NOMO-1 (cell line): ENCODE data around the gene PGAP6.
"Not testable (repeated sequence)": the region's sequence is repeated elsewhere in the genome, so short reads cannot be mapped to it uniquely, and the experiment has no call there.

Experiments
- DNase-seq, 2 experiments: peaks; one replicate each; lab custom pipeline; 2025; ENCODE audit not compliant: unreplicated experiment in 2 of 2; lab: John Stamatoyannopoulos, UW

Gene PGAP6

DNA sequence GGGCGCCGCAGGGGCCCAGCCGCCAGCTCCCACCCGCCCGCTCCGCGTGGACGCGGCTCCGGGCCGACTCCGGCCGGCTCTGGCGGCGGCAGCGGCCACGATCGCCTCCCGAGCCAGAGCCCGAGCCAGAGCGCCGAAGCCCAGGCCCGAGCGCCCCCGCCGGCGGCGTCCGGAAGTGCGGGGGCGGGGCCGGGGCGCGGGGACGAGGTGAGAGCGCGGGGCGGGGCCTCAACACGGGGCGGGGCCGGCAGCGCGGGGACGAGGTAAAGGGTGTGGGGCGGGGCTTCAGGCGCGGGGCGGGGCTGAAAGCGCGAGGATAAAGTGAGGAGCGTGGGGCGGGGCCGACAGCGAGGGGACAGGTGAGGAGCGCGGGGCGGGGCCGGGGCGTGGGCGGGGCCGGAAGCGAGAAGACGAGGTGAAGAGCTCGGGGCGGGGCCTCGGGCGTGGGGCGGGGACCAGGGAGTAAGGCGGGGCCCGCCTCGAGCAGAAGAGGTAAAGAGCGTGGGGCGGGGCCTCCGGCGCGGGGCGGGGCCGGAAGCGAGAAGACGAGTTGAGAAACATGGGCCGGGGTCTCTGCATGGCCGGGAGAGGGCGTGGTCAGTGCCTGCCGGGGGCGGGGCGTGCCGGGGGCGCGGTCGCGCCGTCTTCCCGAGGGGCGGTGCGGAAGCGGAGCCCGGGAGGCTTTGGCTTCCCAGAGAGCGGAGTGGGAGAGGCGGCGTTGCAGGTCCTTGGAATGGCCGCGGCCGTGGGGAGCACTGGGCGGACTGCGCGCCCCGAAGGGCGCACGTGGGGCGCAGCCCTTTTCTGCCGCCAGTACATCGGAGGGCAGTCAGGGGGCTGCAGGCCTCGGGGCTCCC lies 29.0 kb downstream of the PGAP6 start, which contains the start of gene AXIN1:
AXIN1 (minus strand) TSS at position 177 of the 857 bp plus-strand sequence. CDS start 5,698 bp downstream, outside the sequence.
- DNase-seq, result peak; percentile 95 to 99

DNA sequence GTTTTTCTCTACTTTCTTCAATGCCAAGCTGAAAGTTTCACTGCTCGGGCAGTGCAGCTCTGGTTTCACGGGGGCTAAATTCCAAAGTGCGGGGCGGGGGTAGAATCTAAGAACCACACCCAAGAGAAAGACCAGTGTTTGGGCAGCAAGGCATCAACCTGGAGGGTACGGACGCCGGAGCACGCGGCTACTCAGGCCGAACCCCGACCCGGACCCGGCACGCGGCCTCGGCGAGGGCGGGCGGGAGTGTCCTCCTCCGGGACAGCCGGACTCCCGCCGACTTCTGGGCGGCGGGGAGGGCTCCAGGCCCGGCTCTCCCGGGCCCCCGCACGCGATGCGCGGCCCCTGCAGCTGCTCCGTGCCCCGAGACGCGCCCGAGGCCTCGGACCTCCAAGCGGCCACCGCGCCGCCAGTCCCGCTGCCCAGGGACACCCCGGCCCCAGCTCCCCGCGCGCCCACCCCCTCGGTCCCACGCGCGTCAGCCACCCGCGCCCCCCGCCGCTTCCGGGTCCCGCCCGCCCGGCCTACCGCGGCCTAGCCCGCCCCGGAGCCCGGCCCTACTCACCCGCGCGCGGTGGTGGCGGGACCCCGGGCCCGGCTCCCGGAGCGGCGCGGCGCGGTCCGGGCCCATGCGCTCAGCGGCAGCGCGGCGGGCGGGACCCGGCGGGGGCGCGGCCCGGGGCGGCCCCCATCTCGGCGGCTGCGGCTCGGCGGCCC lies 29.8 kb downstream of the PGAP6 start:
- no peak for DNase-seq

DNA sequence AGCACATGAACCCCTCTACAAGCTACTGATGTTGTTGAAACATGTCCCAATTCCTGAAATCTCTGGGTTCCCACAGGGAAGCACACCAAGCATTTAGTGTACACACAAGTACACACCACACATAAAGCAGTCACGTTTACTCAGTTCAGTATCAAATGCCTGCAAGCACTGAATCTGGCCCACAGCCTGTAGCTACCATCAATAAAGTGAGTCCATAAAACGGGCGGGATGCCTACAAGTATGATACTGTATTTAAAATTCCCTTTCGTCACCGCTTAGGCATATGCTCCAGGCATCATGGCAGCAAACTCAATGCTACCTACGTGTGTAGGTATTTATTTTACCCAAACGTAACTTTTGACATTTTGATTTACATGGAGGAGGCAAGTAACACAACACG lies 31.6 kb downstream of the PGAP6 start:
- no peak for DNase-seq

DNA sequence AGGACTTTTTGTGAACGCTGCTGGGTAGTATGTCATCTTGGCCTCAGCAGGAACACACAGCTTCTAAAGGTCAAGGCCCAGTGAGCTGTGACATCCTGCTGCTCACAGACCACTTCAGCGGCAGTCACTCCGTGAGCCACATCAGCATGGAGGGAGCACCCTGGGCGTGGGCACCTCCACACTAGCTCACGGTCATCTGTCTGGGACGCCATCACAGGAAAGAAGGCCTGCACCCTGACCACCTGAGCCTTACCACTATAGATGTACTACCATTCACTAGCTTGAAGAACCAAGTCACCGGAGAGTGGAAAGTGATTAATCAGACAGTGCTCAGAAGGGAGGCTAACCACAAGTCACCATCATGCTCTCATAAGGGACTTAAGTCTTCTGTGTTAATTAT lies 32.6 kb downstream of the PGAP6 start:
- DNase-seq, result no peak

DNA sequence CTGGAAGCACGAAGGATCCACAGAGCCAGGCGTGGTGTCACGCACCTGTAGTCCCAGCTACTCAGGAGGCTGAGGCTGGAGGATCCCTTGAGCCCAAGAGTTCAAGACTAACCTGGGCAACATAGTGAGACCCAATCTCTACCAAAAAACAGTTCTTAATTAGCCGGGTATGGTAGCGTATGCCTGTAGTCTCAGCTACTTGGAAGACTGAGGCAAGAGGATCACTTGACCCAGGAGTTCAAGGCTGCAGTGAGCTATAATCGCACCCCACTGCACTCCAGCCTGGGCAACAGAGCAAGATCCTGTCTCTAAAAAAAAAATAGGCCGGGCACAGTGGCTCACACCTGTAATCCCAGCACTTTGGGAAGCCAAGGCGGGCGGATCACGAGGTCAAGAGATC lies 33.3 kb downstream of the PGAP6 start:
- DNase-seq, result not testable (repeated sequence)

DNA sequence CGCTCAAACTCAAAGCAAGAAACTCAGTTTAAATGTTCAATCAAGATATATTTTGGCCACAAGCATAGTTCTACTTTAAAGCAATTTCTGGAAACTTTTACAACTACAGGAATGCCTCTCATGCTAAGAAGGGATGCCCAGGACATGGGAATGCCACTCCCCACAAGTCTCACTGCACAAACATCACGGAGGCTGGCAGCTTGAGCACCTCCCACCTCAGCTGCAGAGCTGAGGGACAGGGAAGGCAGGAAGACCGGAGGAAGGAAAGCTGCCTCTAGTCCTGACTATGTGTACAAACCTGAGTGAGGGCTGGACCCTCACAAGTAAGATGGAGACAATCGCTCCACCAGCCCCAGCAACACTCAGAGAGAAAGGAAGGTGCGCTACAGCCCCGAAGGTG lies 34.6 kb downstream of the PGAP6 start:
- no peak for DNase-seq

DNA sequence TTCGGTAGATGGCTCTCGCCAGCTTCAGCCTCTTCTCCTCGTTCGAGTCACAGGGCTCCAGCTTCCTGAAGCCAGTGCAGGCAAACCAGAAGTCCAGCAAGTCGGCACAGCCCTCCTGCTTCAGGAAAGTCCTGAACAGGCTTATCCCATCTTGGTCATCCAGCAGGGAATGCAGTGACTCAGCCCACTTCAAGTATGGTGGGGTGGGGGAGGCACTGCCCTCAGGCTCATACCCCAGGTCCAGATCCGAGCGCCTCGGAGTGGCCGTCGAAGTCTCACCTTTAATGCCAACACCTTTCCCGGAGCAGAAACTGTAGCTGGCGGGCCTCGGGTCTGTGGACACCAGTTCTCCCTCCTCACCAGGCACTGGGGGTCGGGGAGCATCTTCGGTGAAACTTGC lies 35.2 kb downstream of the PGAP6 start:
- no peak for DNase-seq

DNA sequence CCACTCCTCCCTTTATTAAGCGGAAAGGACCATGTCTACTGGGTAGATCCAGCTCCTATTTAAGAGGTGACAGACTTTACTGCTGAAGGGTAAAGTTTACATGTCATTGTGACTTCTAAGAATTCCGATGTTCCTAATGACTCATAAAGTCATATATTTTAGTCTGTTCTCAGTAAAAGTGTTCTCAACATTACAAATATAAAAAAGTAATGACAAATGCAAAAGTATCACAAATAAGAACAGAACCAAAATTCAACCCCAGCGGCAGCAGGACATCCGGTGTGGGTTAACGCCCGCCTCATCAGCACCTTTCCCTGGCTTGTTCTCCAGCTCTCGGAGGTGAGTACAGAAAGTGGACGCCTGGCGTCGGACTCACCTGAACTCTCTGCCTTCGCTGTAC lies 36.0 kb downstream of the PGAP6 start:
- DNase-seq, result no peak

DNA sequence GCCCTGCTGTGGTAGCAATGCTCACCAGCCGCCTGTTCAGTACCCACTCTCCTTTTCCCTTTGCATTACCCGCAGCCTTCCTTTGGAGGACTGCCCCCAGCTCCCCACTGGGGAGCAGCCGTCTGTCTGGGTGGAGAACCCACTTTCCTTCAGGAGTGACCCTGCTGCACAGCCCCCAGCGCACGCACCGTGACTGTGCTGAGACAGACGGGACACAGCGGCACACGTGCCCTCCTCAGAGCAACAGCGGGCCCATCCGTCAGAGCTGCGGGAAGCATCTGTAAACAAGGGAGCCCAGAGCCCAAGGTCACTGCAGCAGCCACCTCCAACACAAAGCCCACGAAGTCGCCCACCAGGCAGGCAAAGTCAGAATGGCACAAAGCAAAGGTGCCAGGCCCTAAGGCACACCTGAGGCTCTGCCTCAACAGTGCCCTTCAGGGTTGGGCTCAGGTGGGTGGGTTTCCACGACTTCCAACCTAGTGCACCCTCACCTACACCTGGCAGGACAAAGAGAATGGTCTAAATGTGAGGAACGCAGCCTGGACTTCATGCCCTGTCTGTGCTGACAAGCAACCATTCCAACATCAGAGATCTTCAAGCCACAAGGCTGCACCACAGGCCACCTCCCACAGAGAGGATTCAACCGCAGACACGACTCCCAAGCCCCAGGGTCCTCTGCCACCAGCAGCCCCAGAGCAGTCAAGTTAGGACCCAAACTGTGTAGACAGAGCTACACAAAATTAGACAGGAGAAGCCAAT lies 39.1 kb downstream of the PGAP6 start:
- DNase-seq, result no peak

DNA sequence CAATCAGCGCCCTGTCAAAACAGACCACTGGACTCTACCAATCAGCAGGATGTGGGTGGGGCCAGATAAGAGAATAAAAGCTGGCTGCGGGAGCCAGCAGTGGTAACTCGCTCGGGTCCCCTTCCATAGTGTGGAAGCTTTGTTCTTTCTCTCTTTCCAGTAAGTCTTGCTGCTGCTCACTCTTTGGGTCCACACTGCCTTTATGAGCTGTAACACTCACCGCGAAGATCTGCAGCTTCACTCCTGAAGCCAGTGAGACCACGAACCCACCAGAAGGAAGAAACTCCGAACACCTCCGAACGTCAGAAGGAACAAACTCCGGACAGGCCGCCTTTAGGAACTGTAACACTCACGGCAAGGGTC lies 39.8 kb downstream of the PGAP6 start:
- not testable (repeated sequence) for DNase-seq

DNA sequence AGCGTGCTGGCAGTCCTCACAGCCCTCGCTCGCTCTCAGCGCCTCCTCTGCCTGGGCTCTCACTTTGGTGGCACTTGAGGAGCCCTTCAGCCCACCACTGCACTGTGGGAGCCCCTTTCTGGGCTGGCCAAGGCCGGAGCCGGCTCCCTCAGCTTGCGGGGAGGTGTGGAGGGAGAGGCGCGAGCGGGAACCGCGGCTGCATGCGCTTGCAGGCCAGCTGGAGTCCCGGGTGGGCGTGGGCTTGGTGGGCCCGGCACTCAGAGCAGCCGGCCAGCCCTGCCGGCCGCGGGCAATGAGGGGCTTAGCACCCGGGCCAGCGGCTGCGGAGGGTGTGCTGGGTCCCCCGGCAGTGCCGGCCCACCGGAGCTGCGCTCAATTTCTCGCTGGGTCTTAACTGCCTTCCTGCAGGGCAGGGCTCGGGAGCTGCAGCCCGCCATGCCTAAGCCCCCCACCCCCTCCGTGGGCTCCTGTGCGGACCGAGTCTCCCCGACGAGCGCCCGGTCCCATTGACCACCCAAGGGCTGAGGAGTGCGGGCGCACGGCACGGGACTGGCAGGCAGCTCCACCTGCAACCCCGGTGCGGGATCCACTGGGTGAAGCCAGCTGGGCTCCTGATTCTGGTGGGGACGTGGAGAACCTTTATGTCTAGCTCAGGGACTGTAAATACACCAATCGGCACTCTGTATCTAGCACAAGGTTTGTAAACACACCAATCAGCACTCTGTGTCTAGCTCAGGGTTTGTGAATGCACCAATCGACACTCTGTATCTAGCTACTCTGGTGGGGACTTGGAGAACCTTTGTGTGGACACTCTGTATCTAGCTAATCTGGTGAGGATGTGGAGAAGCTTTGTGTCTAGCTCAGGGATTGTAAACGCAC lies 40.4 kb downstream of the PGAP6 start:
- DNase-seq, result not testable (repeated sequence)

DNA sequence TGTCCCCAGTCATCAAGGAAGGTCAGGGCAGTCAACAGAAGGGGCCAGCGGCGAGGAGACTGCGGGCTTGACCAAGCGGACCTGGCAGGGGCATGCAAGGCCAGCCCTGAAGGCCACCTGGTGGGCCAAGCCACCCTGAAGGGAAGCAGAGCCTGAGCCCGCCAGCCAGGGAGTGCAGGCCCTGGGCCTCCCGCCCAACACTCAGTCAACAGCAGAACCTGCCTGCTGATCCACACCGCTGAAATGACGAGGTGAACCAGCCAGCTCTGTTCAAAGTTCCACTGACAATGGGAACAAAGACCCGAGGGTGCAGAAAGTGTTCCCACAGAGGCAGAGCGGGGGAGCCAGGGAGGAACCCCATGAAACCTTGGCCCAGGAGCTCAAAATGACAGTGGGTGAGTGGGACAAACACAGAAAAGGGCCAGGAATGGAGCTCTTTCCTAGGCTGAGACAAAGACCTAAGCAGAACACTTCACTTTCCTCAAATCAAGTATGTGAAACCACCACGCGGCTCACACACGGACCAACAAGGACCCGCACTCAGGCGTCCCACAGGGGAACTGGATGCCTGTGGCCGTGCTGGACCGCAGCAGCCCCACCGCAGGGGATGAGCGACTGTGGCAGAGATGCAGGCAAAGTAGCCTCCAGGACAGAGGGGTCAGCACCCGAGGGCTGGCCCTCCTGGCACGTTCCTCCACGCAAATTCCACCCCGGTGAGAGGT lies 41.2 kb downstream of the PGAP6 start:
- DNase-seq, result no peak

DNA sequence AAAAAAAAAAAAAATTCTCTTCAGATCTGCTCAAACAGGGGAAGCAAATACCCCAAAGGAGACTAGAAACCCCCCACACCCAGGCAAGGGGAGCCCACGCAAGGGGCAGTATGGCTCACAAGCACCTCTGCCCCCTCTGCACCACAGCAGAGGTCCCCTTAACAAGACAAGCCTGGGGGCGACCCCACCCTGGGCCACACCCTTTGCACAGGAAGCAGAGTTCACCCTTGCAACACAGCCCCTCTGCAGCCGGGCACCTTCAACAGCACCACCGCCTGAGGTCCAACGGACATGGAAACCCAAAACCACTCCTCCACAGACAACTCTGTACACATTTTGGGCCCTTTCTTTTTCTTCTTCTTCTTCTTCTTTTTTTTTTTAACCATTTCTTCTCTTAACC lies 42.1 kb downstream of the PGAP6 start:
- DNase-seq, result peak; percentile 88 to 91

DNA sequence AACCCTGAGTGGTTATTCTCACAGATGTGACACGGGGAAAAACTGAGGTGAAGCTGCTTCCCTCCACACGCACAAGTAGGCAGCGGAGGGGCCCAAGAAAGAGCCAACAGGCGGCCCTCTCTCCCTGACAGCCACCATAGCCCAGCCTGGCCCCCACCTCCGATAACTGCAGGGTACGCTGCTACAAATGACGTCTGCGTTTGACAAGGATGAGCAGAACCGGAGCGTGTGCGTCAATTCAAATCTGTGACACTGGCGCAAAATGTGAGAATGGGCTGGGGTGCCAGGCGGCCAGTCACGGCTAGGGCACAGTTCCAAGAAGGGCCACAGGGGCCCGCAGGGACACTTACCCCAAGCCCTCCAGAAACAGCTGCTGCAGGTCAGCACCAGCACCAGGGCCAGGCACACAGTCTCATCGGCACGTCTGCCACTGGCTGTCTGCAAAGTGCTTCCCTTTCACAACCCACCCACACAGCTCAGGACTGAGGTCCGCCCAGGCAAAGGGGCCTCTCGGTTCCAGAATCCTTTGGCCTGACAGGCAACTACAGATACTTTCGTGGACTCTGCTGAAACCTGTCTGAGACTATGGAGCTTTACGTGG lies 43.7 kb downstream of the PGAP6 start:
- DNase-seq, result peak; percentile 53 to 65

DNA sequence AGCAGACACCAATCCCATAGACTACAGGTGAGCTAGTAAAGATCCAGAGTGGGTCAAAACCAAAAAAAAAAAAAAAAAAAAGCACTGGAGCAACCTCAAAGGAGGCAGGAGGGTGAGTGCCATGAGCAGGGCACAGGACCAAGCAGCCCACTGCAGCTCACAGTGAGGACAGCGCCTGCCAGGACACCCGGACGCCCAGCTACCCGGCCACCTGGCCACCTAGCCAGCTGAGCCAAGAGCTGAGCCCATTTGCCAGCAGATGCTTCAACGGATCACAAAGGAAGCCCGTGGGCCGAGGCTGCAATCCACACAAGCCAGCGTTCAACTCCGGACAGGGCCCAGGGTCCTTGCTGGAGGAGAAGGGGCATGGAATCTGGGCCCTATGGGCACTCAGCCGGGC lies 44.3 kb downstream of the PGAP6 start:
- DNase-seq, result no peak

DNA sequence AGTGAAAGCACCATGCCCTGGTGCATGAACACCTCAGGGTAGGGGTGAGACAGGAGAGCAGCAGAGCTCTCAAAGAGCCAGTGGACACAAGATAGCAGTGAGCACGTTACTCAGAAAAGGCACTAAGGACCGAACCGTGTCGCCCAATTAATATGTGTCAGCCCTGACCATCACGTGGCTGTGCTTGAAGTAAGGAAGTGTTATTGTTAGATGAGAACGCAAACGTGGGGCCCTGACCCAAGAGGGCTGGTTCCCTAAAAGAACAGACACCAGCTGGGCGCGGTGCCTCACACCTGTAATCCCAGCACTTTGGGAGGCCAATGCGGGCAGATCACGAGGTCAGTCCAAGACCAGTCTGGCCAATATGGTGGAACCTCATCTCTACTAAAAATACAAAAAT lies 45.5 kb downstream of the PGAP6 start:
- peak; percentile 55 to 58 for DNase-seq

DNA sequence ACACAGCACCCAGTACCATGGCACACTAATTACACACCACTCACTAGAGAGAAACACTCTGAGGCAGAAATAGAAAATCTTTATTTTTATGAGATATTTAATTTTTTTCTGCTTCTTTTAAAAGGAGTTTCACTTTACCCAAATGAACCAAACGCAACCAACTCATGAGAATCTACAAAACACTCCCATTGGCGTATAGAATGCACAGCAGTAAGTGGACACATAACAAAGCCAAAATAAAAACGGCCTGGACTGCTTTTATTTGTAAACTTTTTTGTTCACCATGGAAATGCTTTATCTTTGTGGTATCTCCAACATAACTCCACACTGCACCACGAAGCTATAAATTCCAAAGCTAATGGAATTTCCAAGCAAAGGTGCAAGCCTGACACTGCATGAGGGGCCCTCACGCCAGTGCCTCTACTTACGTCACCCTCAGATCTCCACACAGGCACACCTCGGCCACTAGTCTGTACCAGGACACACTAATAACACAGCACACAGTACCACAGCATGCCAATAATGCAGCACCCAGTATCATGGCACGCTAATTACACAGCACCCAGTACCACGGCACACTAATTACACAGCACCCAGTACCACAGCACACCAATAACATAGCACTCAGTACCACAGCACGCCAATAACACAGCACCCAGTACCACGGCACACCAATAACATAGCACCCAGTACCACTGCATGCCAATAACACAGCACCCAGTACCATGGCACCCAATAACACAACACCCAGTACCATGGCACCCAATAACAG lies 46.7 kb downstream of the PGAP6 start:
- DNase-seq, result not testable (repeated sequence)

DNA sequence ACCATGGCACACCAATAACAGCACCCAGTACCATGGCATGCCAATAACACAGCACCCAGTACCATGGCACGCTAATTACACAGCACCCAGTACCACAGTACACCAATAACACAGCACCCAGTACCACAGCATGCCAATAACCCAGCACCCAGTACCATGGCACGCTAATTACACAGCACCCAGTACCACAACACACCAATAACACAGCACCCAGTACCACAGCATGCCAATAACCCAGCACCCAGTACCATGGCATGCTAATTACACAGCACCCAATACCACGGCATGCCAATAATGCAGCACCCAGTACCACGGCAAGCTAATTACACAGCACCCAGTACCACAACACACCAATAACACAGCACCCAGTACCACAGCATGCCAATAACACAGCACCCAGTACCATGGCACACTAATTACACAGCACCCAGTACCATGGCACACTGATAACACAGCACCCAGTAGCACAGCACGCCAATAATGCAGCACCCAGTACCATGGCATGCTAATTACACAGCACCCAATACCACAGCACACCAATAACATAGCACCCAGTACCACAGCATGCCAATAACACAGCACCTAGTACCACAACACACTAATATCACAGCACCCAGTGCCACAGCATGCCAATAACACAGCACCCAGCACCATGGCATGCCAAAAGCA lies 47.5 kb downstream of the PGAP6 start:
- DNase-seq, result not testable (repeated sequence)
